HepG2 (cell line): ENCODE results near the gene NUDT21.

Experiments used
- ESRRA ChIP-seq: sonication (generic); formaldehyde crosslinking; IDR thresholded peaks from 2 replicates; pipeline ENCODE4 v1.5.1; 2020; ENCODE audit warnings: mild to moderate bottlenecking, low read depth, missing genetic modification reagents
- EZH2 ChIP-seq: conservative IDR thresholded peaks from 2 replicates; pipeline ENCODE4 v1.6.1; 2012; ENCODE audit warnings: mild to moderate bottlenecking, low read depth, low read length, moderate library complexity
- FOXK2 ChIP-seq: fragments of 450-650 bp; IDR thresholded peaks from 2 replicates; pipeline ENCODE4 v1.6.1; 2016
- HDAC2 ChIP-seq: sonication (generic); formaldehyde crosslinking; IDR thresholded peaks from 2 replicates; pipeline ENCODE4 v1.4.0; 2020; ENCODE audit warnings: missing genetic modification reagents
- ZFP36 ChIP-seq: fragments of 150-350 bp; IDR thresholded peaks from 2 replicates; pipeline ENCODE4 v1.6.1; 2018; ENCODE audit warnings: borderline replicate concordance, low read length, low read depth; ENCODE audit not compliant: partially characterized antibody
- ZNF460 ChIP-seq: sonication (generic); formaldehyde crosslinking; IDR thresholded peaks from 2 replicates; pipeline ENCODE4 v1.5.1; 2020; ENCODE audit warnings: missing genetic modification reagents, mild to moderate bottlenecking, borderline replicate concordance
- ZNF605 ChIP-seq: sonication (generic); formaldehyde crosslinking; IDR thresholded peaks from 2 replicates; pipeline ENCODE4 v1.8.0; 2022; ENCODE audit warnings: mild to moderate bottlenecking, missing genetic modification reagents
- ZZZ3 ChIP-seq: sonication (generic); formaldehyde crosslinking; IDR thresholded peaks from 2 replicates; pipeline ENCODE4 v1.4.0; 2020; ENCODE audit warnings: missing genetic modification reagents, mild to moderate bottlenecking, borderline replicate concordance

DNA sequence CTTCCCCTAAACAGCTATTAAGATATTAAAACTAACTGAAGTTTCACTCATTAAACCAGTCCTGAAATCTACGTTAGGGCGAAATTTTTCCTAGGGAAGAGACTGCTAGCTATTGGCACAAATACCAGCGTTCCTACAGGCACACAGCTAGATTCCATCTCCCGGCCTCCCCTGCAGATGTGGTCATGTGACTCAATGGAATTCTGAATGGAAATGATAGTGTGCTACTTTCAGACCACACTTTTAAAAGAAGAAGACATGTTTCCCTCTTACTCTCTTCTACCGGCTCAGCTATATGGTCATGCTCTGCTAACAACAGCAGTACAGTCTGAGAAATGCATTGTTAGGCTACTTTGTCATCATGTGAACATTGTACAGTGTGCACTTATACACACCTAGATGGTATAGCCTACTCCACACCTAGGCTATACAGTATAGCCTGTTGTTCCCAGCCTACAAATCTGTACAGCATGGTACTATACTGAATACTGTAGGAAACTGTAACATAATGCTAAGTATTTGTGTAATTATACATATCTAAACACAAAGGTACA, 31.6 kb upstream of the NUDT21 start:
- TF ChIP-seq HDAC2 (CRISPR knock-in tag) (no peak), FOXK2 (no peak), ESRRA (no peak), EZH2 (no peak), ZZZ3 (CRISPR knock-in tag) (no peak), ZNF605 (CRISPR knock-in tag) (no peak), ZNF460 (CRISPR knock-in tag) (no peak), ZFP36 (no peak)
